ENCODE data around the gene ZFHX3. TPM values are rescaled to one million over a fixed set of nuclear protein-coding genes. Genes with fewer than 3 reads are reported as not detected.

ZFHX3 gene
- total and polyA plus RNA-seq, 2 donors (not counting 3 experiments of a cell fraction or from before 2014, with no cell fraction given): 3.7 to 18.8 TPM

- intact Hi-C loops (cut with micrococcal nuclease): no loop called here
Measured at GRCh38 chr16:72811188-72811720, 236.7 kb downstream of the ZFHX3 start.

GRCh38 chr16:72810480-72810879 lies 237.4 kb downstream of the ZFHX3 start:
- Histone ChIP-seq H3K9me1 (replicated peaks; ENCODE audit: control insufficient read depth, extremely low read depth, insufficient read depth, low read length) (no peaks in the 10 kb centered on the region), H3K4me3 (replicated peaks in 1 of 3; ENCODE audit: insufficient read depth in 1 of 3, low read depth in 1 of 3, low read length in 3 of 3) (no peak overlapping the region), H3K79me2 (ENCODE audit: control insufficient read depth, insufficient read depth, low read length) (no peaks in the 10 kb centered on the region), H3K4me2 (ENCODE audit: insufficient read depth, low read length) (no peak overlapping the region), H4K20me1 (replicated peaks; ENCODE audit: control insufficient read depth, extremely low read depth, insufficient read depth, low read length) (no peaks in the 10 kb centered on the region), H3K4me1 (ENCODE audit: control insufficient read depth, extremely low read depth, insufficient read depth, low read length) (no peaks in the 10 kb centered on the region), H2AFZ (ENCODE audit: low read depth, low read length) (no peak overlapping the region), H3K9me3 (replicated peaks; ENCODE audit: control insufficient read depth, insufficient read depth, low read length) (no peaks in the 10 kb centered on the region), H3K9ac (replicated peaks; ENCODE audit: extremely low read depth, insufficient read depth, low read length) (no peak overlapping the region), H3K27me3 (ENCODE audit: control insufficient read depth in 2 of 2, insufficient read depth in 2 of 2, low read length in 2 of 2) (no peaks in the 10 kb centered on the region), H3K36me3 (ENCODE audit: control insufficient read depth in 2 of 2, extremely low read depth in 1 of 2, insufficient read depth in 2 of 2, low read length in 2 of 2) (peaks cover 0 to 8% of the 10 kb centered on the region in 2 experiments), H3K27ac (ENCODE audit: insufficient read depth, low read depth, low read length) (no peak overlapping the region)
- ChIA-PET CTCF (interaction anchor here (1.9 kb wide), 1 partner anchor 22 kb away, joined by 6 read pairs; no protein-coding TSS in a partner anchor), POLR2A (no interaction called here)
- BruUV-seq (replicated peaks): no TSS peak
- FAIRE-seq (no peak), DNase-seq (ENCODE audit: low read depth, low spot score) (no peak)
- TF ChIP-seq EZH2 (IDR thresholded peaks at IDR 0.05; ENCODE audit: borderline replicate concordance, low read depth, low read length, severe bottlenecking) (no peak), GATA2 (IDR thresholded peaks at IDR 0.05; ENCODE audit: insufficient read depth, insufficient read length, low read depth, low read length) (no peak), JUN (IDR thresholded peaks at IDR 0.05; ENCODE audit: borderline replicate concordance, insufficient read depth, insufficient read length, low read depth) (no peak), CTCF (IDR thresholded peaks at IDR 0.05; ENCODE audit: extremely low read depth in 1 of 2, insufficient read depth in 1 of 2, low read depth in 1 of 2, low read length in 2 of 2) (no peak), FOS (IDR thresholded peaks at IDR 0.05; ENCODE audit: borderline replicate concordance, insufficient read depth, low read length) (no peak), MYC (IDR thresholded peaks at IDR 0.05; ENCODE audit: low read depth, low read length) (no peak), MAX (IDR thresholded peaks at IDR 0.05; ENCODE audit: insufficient read depth, insufficient read length) (no peak), POLR2A (IDR thresholded peaks at IDR 0.05; ENCODE audit: low read depth, low read length) (no peak), POLR2AphosphoS5 (IDR thresholded peaks at IDR 0.05; ENCODE audit: insufficient read depth, low read depth, low read length) (no peak)
- dilution Hi-C loops (cut with MboI; ENCODE audit: extremely low pct_ligation_motif_present, low sequenced_read_pairs): no loop called here
- intact Hi-C loops (cut with micrococcal nuclease): no loop called here

More at GRCh38 chr16:72811188-72811720, 236.7 kb downstream of the ZFHX3 start:
- no peak overlapping the region for H3K4me2 ChIP-seq (ENCODE audit: insufficient read depth, low read length)
- H3K4me3 ChIP-seq (replicated peaks in 1 of 3; ENCODE audit: insufficient read depth in 1 of 3, low read depth in 1 of 3, low read length in 3 of 3): no peak overlapping the region
- FAIRE-seq (no peak), DNase-seq (ENCODE audit: low read depth, low spot score) (no peak)
- H3K36me3 ChIP-seq (ENCODE audit: control insufficient read depth in 2 of 2, extremely low read depth in 1 of 2, insufficient read depth in 2 of 2, low read length in 2 of 2): peaks cover 0 to 8% of the 10 kb centered on the region in 2 experiments
- no peaks in the 10 kb centered on the region for H4K20me1 ChIP-seq (replicated peaks; ENCODE audit: control insufficient read depth, extremely low read depth, insufficient read depth, low read length)
- H3K9ac ChIP-seq (replicated peaks; ENCODE audit: extremely low read depth, insufficient read depth, low read length): no peak overlapping the region
- CTCF ChIA-PET: interaction anchor here (1.3 to 1.9 kb wide), 2 partner anchors 21 to 150 kb away, joined by 4 to 6 read pairs; no protein-coding TSS in a partner anchor
- dilution Hi-C loops (cut with MboI; ENCODE audit: extremely low pct_ligation_motif_present, low sequenced_read_pairs): no loop called here
- no TSS peak for BruUV-seq (replicated peaks)
- H2AFZ ChIP-seq (ENCODE audit: low read depth, low read length): no peak overlapping the region
- H3K27me3 ChIP-seq (ENCODE audit: control insufficient read depth in 2 of 2, insufficient read depth in 2 of 2, low read length in 2 of 2): no peaks in the 10 kb centered on the region
- no peak for TF ChIP-seq POLR2AphosphoS5 (IDR thresholded peaks at IDR 0.05; ENCODE audit: insufficient read depth, low read depth, low read length)
- TF ChIP-seq MAX (IDR thresholded peaks at IDR 0.05; ENCODE audit: insufficient read depth, insufficient read length): no peak
- TF ChIP-seq EZH2 (IDR thresholded peaks at IDR 0.05; ENCODE audit: borderline replicate concordance, low read depth, low read length, severe bottlenecking): no peak
- TF ChIP-seq MYC (IDR thresholded peaks at IDR 0.05; ENCODE audit: low read depth, low read length): no peak
- no peak for TF ChIP-seq JUN (IDR thresholded peaks at IDR 0.05; ENCODE audit: borderline replicate concordance, insufficient read depth, insufficient read length, low read depth)
- H3K27ac ChIP-seq (ENCODE audit: insufficient read depth, low read depth, low read length): no peak overlapping the region
- POLR2A ChIA-PET: no interaction called here
- H3K9me1 ChIP-seq (replicated peaks; ENCODE audit: control insufficient read depth, extremely low read depth, insufficient read depth, low read length): no peaks in the 10 kb centered on the region
- H3K79me2 ChIP-seq (ENCODE audit: control insufficient read depth, insufficient read depth, low read length): no peaks in the 10 kb centered on the region
- H3K4me1 ChIP-seq (ENCODE audit: control insufficient read depth, extremely low read depth, insufficient read depth, low read length): no peaks in the 10 kb centered on the region
- no peaks in the 10 kb centered on the region for H3K9me3 ChIP-seq (replicated peaks; ENCODE audit: control insufficient read depth, insufficient read depth, low read length)

Data from endothelial cell of umbilical vein (primary cell).